Measurements from ENCODE around the gene TRABD2B.

The TRABD2B gene

DNA sequence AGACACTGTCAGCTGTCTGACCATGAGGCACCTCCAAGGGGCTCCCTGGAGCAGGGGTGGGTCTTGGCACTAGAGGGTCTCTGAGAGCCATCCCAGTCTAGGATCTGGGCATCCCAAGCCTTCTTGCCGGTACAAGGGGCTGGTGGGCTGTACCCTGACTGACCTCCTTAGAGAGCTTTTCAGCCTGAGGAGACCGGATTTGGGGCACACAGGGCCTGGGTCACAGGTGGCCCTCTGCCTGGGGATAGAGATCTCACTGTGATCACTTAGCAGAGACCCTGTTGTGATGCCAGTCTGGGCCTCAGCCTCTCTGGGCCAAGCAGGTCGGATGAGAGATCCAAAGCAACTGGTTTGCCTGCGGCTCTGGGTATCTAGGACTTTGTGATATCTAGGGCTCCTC lies 227.2 kb downstream of the TRABD2B start:
- peaks cover 3% of the 10 kb centered on the region; the same call in 1 of the 2 replicates for H3K27me3 ChIP-seq (replicated peaks; ENCODE audit: control insufficient read depth, insufficient read depth, low read length)
- no peak overlapping the region for H3K4me3 ChIP-seq (replicated peaks; ENCODE audit: low read depth, low read length)
- TF ChIP-seq, protein P1, sequence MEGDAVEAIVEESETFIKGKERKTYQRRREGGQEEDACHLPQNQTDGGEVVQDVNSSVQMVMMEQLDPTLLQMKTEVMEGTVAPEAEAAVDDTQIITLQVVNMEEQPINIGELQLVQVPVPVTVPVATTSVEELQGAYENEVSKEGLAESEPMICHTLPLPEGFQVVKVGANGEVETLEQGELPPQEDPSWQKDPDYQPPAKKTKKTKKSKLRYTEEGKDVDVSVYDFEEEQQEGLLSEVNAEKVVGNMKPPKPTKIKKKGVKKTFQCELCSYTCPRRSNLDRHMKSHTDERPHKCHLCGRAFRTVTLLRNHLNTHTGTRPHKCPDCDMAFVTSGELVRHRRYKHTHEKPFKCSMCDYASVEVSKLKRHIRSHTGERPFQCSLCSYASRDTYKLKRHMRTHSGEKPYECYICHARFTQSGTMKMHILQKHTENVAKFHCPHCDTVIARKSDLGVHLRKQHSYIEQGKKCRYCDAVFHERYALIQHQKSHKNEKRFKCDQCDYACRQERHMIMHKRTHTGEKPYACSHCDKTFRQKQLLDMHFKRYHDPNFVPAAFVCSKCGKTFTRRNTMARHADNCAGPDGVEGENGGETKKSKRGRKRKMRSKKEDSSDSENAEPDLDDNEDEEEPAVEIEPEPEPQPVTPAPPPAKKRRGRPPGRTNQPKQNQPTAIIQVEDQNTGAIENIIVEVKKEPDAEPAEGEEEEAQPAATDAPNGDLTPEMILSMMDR (IDR thresholded peaks at IDR 0.05; ENCODE audit: insufficient read depth, low read length, poor library complexity, severe bottlenecking): no peak
- no peaks in the 10 kb centered on the region for H3K36me3 ChIP-seq (ENCODE audit: control insufficient read depth, insufficient read depth, low read length)
- DNase-seq (ENCODE audit: extremely low read depth, insufficient read length): no peak

DNA sequence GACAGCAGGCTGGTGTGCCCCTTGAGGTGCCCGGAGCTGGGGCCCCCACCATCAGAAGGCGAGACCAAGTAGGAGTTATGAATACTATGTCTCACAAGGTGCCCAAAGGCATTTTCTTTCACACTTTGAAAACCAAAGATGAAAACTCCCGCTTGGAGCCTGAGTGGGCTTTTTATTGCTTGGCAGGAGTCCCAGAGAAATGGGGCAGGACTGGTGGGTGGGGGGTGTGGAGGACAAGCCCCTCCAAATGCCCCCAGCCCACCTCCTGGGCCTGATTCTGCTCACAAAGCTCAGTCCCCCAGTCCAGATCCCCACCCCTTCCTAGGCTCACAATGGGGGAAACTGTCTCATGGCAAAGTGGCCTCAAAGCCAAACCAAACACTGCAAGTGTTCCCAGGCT lies 227.9 kb downstream of the TRABD2B start:
- Histone ChIP-seq H3K27me3 (replicated peaks; ENCODE audit: control insufficient read depth, insufficient read depth, low read length) (peaks cover 2% of the 10 kb centered on the region; the same call in 1 of the 2 replicates), H3K4me3 (replicated peaks; ENCODE audit: low read depth, low read length) (no peak overlapping the region), H3K36me3 (ENCODE audit: control insufficient read depth, insufficient read depth, low read length) (no peaks in the 10 kb centered on the region)
- no peak for DNase-seq (ENCODE audit: extremely low read depth, insufficient read length)
- TF ChIP-seq, protein P1 (IDR thresholded peaks at IDR 0.05; ENCODE audit: insufficient read depth, low read length, poor library complexity, severe bottlenecking): no peak

DNA sequence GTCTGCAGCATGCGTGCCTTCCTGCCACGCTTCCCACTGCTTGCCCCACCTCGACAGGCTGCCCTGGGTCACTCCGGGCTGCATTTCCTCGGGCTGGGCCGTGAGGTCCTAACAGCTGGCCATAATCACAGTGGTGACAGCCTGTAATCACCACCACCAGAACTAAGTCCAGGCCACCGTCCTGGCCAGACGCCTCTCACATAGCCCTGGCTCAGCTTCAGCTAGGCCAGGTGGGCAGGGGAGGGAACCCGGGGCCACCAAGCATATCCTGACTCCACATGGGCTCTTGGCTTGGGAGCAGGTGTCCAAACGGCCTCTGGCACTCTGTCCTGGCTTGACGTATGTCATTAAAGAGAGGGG lies 229.5 kb downstream of the TRABD2B start:
- no peak for DNase-seq (ENCODE audit: extremely low read depth, insufficient read length)
- Histone ChIP-seq H3K36me3 (ENCODE audit: control insufficient read depth, insufficient read depth, low read length) (no peaks in the 10 kb centered on the region), H3K4me3 (replicated peaks; ENCODE audit: low read depth, low read length) (no peak overlapping the region), H3K27me3 (replicated peaks; ENCODE audit: control insufficient read depth, insufficient read depth, low read length) (peaks cover 2% of the 10 kb centered on the region; the same call in 1 of the 2 replicates)
- TF ChIP-seq, protein P1 (IDR thresholded peaks at IDR 0.05; ENCODE audit: insufficient read depth, low read length, poor library complexity, severe bottlenecking): no peak

DNA sequence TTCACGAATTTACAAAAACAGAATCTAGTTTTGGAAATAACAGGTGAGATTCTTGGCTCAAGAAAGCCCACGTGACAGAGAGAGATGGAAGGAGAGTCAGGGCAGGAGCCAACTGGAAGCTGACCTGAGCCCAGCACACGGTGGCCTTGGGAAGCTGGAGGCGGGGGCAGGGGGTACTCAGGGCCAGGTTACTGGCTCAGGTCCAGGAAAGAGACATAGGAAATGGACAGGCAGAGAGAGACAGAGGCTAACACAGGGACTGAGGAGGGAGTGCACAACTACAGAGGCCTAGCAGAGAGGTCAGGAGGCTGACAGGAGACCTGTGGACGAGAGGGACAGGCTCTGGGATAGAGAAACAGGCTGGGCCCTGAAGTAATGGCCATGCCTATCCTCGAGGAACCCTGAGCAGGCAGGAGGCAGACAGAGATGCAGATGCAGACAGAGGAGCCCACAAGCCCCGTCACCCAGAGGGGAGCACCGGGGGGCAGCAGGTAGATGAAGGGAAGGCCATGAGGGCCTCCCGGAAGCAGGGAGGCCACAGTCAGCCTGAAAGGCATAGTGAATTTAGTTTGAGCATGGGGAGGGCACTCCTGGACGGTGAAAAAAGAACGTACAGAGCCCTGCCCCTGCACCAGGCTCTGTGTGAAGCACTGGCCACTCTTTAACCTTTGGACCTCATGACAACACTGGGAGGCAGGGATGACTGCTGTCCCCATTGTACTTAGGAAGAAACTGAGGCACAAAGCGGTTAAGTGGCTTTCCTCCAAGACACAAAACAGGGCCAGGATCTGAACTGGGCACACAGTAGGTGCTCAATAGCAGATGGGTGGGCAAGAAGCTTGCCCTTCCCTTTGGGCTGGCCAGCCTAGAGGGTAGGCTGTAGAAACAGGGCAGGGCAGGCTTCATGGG lies 230.1 kb downstream of the TRABD2B start:
- no peak for DNase-seq (ENCODE audit: extremely low read depth, insufficient read length)
- peaks cover 2% of the 10 kb centered on the region; the same call in 1 of the 2 replicates for H3K27me3 ChIP-seq (replicated peaks; ENCODE audit: control insufficient read depth, insufficient read depth, low read length)
- no peaks in the 10 kb centered on the region for H3K36me3 ChIP-seq (ENCODE audit: control insufficient read depth, insufficient read depth, low read length)
- no peak overlapping the region for H3K4me3 ChIP-seq (replicated peaks; ENCODE audit: low read depth, low read length)
- TF ChIP-seq, protein P1 (IDR thresholded peaks at IDR 0.05; ENCODE audit: insufficient read depth, low read length, poor library complexity, severe bottlenecking): no peak

DNA sequence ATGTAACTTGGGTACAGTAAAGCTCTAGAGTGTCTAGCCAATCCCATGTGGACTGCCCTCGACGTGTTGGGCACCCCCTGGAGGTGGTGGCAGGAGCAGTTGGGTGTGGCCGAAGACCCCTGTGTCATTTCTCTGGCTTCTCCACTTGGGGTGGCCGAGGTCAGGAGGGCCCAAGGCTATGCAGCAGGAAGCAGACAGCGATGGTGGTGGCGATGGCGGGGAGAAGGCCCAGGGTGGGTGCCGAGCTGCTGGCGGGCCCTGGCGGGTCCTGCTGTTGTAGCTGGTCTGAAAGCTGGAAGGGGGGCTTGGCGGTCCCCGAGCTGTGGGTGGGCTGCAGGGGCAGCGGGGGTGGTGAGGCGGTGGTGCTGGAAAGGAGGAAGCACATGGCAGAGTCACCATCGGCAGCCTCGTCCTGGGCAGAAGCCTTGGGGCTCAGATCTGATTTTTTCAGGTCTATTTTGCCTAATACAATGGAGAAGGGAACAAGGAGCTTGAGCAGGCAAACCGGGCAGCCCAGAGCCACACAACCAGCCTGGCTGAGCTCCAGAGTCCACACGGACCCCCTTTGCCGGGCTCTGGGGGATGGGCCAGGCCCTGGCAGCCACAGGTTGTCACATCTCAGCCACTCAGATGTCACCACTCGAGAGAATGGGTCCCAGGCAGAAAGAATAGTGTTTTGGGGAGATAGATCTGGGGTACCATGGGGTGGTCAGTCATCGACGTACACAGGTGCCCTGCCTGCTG lies 231.3 kb downstream of the TRABD2B start:
- DNase-seq (ENCODE audit: extremely low read depth, insufficient read length): no peak
- TF ChIP-seq, protein P1 (IDR thresholded peaks at IDR 0.05; ENCODE audit: insufficient read depth, low read length, poor library complexity, severe bottlenecking): no peak
- Histone ChIP-seq H3K36me3 (ENCODE audit: control insufficient read depth, insufficient read depth, low read length) (no peaks in the 10 kb centered on the region), H3K27me3 (replicated peaks; ENCODE audit: control insufficient read depth, insufficient read depth, low read length) (peaks cover 2% of the 10 kb centered on the region; the same call in 1 of the 2 replicates), H3K4me3 (replicated peaks; ENCODE audit: low read depth, low read length) (no peak overlapping the region)
